NCI-H1436 treated with DMSO at 0.1 percent for 48 hours (cell line): ENCODE measurements around the gene MED25.
"Not testable (repeated sequence)": the region's sequence is repeated elsewhere in the genome, so short reads cannot be mapped to it uniquely, and the experiment has no call there.

Source experiments
- DNase-seq: peaks from one replicate; lab custom pipeline; 2025; lab: John Stamatoyannopoulos, UW

MED25 gene

GRCh38 chr19:49816590-49816989 is 1.5 kb upstream of the MED25 start:
- DNase-seq, result no peak

GRCh38 chr19:49818649-49819370 is 721 bp downstream of the MED25 start:
- no peak for DNase-seq

- not testable (repeated sequence) for DNase-seq
These were observed 1.5 kb downstream of the MED25 start for GRCh38 chr19:49819452-49820115.

GRCh38 chr19:49820125-49820524 is 2.0 kb downstream of the MED25 start:
- peak; percentile 33 for DNase-seq

DNA sequence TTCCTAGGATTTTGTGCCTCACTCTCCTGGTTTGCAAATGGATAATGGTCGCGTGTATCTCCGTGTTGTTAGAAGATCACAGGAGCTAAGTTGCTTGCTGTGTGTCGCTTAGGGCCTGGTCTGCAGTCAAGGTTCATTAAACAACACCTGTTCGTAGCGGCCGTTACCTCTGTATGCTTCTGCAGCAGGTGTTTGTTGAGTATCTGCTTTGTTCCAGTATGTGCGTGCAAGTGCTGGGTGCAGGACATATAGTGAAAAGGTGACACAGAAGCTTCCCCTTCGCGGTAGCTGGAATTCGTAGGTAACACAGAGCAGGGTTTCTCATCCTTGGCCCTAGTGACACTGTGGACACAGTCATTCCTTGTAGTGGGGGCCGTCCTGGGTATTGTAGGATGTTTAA is 5.4 kb downstream of the MED25 start:
- DNase-seq, result peak; percentile 65

GRCh38 chr19:49824662-49825061 is 6.6 kb downstream of the MED25 start:
- DNase-seq, result no peak

DNA sequence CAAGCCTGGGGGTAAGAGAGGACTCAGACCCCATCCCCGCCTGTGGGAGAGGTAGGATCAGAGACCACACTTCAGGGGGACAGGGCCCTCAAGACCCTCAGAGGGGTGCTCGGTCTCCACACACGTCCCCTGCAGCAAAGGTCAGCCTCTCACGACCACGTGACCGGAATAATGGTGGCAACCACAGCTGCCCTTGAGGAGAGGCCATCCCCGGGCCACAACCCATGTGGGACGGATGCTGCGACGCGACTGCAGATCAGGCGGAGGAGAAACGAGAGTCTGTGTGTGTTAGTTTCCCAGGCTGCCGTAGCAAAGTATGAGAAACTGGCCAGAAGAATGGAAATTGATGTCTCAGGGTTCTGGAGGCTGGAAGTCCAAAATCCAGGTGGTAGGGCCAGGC is 8.9 kb downstream of the MED25 start:
- DNase-seq, result no peak

DNA sequence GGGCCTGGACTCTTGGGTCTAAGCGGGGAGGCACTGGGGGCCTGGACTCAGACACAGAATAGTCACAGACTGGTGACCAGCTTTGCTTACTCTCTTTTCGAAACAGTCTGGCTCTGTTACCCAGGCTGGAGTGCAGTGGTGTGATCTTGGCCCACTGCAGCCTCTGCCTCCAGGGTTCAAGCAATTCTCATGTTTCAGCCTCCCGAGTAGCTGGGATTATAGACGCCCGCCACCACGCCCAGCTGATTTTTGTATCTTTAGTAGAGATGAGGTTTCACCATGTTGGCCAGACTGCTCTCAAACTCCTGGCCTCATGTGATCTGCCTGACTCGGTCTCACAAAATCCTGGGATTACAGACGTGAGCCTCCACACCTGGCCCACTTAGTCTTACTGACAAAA is 11.1 kb downstream of the MED25 start:
- DNase-seq, result no peak

- no peak for DNase-seq
These were observed 11.6 kb downstream of the MED25 start for GRCh38 chr19:49829721-49830120.

DNA sequence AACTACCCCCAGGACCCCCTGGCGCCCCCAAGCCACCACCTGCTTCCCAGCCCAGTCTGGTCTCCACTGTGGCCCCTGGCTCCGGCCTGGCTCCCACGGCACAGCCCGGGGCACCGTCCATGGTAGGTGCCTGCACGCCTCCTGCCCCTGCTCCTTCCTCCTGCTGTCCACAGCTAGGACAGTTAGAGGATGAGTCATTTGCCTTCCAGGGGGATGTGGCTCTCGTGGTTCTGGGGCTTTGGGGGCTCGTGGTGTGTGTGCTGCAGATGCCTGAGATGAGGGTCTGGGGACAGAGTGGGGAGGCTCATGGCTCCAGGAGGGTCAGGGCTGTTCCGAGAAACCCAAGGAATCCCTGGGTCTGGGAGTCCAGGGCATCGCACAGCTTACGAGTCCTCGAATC is 12.7 kb downstream of the MED25 start:
- no peak for DNase-seq

- DNase-seq, result no peak
These were observed 13.5 kb downstream of the MED25 start for GRCh38 chr19:49831592-49831991.

- no peak for DNase-seq
These were observed 14.5 kb downstream of the MED25 start for GRCh38 chr19:49832556-49832955.

DNA sequence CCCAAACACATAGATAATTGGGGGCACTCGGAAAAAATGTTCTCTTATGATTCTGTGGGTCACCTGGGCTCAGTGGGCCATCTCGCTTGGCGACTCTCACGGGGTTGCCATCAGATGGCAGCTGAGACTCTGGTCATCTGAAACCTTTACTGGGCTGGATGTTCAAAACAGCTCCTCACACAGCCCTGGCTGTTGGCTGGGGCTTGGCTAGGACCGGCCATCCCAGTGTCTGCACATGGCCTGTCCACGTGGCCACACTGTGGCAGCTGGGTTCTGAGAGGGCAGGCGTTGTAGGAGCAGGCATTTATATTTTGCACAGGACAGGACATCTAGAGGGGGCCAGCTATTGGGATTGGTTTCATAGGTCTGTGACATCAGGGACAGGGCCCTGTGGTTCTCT is 15.5 kb downstream of the MED25 start:
- DNase-seq, result no peak

DNA sequence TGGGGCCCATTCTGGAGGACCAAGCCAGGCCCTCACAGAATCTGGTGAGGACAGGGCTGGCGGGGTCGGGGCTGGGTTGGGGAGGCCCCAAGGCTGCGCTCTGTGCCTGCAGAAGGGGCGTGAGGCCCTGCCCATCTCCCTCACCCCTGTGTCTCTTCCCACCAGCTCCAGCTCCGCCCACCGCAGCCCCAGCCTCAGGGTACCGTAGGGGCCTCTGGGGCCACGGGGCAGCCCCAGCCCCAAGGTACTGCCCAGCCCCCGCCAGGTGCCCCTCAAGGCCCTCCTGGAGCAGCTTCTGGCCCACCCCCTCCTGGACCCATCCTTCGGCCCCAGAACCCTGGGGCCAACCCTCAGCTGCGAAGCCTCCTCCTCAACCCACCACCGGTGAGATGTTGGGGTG is 17.5 kb downstream of the MED25 start:
- DNase-seq, result no peak

- DNase-seq, result no peak
These were observed 18.3 kb downstream of the MED25 start for GRCh38 chr19:49836176-49837008.

DNA sequence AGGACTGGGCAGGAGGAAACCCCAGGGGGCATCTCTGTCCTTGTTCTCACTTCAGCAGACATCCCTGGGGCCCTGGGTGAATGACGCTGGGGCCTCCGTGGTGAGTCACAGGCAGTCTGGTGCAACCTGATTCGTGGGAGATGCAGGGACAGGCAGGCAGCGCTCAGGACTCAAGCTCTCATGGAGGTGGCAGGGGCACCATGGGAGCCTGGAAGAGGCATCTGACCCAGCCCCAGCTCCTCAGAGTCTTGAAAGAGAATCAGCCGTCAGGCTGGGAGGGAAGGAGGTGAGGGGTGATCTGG is 18.9 kb downstream of the MED25 start:
- DNase-seq, result no peak

DNA sequence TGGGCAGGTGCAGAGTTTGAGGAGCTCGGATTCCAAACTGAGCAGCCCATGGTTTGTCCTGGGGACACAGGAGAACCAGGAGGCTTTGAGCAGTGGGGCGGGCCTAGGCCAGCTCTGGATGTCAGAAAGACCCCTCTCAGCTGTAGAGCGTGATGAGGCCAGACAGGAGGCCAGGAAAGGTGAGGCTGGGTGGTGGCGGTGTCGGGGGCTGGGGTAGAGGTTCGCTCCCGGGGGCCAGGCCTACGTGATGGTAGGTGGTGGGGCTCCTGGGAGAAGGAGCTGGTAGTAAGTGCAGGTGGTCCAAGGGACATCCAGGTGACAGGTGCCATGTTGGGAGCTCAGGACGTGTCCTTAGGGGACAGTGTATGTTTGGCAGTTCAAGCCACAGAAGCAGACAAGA is 19.3 kb downstream of the MED25 start:
- DNase-seq, result no peak

GRCh38 chr19:49838885-49839588 is 20.9 kb downstream of the MED25 start:
- no peak for DNase-seq

GRCh38 chr19:49839713-49840112 is 21.6 kb downstream of the MED25 start:
- no peak for DNase-seq

GRCh38 chr19:49840321-49840720 is 22.2 kb downstream of the MED25 start:
- DNase-seq, result no peak

- no peak for DNase-seq
These were observed 22.7 kb downstream of the MED25 start for GRCh38 chr19:49840736-49841249.

- no peak for DNase-seq
These were observed 25.2 kb downstream of the MED25 start for GRCh38 chr19:49843265-49843664.
